Smooth muscle cell (in vitro differentiated cells): ENCODE measurements around the gene UNC80. TPM values are rescaled to one million over a fixed set of nuclear protein-coding genes. Genes with fewer than 3 reads are reported as not detected.

Experiments
- DNase-seq: peaks from one replicate; lab custom pipeline; 2025; ENCODE audit not compliant: unreplicated experiment; lab: John Stamatoyannopoulos, UW
- H2AFZ ChIP-seq: fragments of 200-600 bp; sonication (generic); 2 replicates; pipeline ENCODE4 v1.6.0; 2016; ENCODE audit warnings: antibody characterized with exemption, low read depth, mild to moderate bottlenecking
- H3F3A ChIP-seq: fragments of 200-600 bp; sonication (generic); 2 replicates; pipeline ENCODE4 v1.6.0; 2017; ENCODE audit warnings: antibody characterized with exemption, low read depth
- H3K27ac ChIP-seq: fragments of 200-600 bp; sonication (generic); 2 replicates; pipeline ENCODE4 v1.5.1; 2016; ENCODE audit warnings: low read depth, mild to moderate bottlenecking
- H3K27me3 ChIP-seq: fragments of 200-600 bp; sonication (generic); 2 replicates; pipeline ENCODE4 v1.6.1; 2016; ENCODE audit warnings: low read depth, mild to moderate bottlenecking
- H3K36me3 ChIP-seq: fragments of 200-600 bp; sonication (generic); 2 replicates; pipeline ENCODE4 v1.5.1; 2016; ENCODE audit warnings: low read depth
- H3K4me1 ChIP-seq: fragments of 200-600 bp; sonication (generic); 2 replicates; pipeline ENCODE4 v1.5.1; 2016; ENCODE audit warnings: low read depth
- H3K4me2 ChIP-seq: fragments of 200-600 bp; sonication (generic); 2 replicates; pipeline ENCODE4 v1.6.0; 2016; ENCODE audit warnings: mild to moderate bottlenecking
- H3K4me3 ChIP-seq: fragments of 200-600 bp; sonication (generic); 2 replicates; pipeline ENCODE4 v1.5.1; 2016; ENCODE audit warnings: mild to moderate bottlenecking
- H3K79me2 ChIP-seq: fragments of 200-600 bp; sonication (generic); 2 replicates; pipeline ENCODE4 v1.6.0; 2016; ENCODE audit warnings: low read depth, mild to moderate bottlenecking
- H3K9ac ChIP-seq: fragments of 200-600 bp; sonication (generic); 2 replicates; pipeline ENCODE4 v1.6.0; 2016; ENCODE audit warnings: low read depth
- H3K9me3 ChIP-seq: fragments of 200-600 bp; sonication (generic); replicated peaks from 2 replicates; pipeline ENCODE4 v1.5.1; 2016; ENCODE audit warnings: low read depth
- H4K20me1 ChIP-seq: fragments of 200-600 bp; sonication (generic); 2 replicates; pipeline ENCODE4 v1.6.0; 2016; ENCODE audit warnings: low read depth
- WGBS: methylation state at CpG from one replicate; pipeline ENCODE4 v1.1.7; 2016; ENCODE audit warnings: low lambda C conversion rate; 5-methylcytosine and 5-hydroxymethylcytosine counted together
- polyA plus RNA-seq: library from polyadenylated mRNA; unstranded; fragments of >200 nt; fragmentation: Nextera tagmentation; extraction: Ambion mirVana; gene quantifications from 2 replicates; pipeline ENCODE4 v1.2.1, GENCODE V29; 2016
- total RNA-seq: library from RNA; depleted of rRNA; stranded (reverse); fragments of >200 nt; gene quantifications from 2 replicates; pipeline ENCODE4 v1.2.3, GENCODE V29; 2014
- TF ChIP-seq, protein P1 (sequence below): fragments of 200-600 bp; sonication (generic); IDR thresholded peaks from 2 replicates; pipeline ENCODE4 v1.5.1; 2017; ENCODE audit warnings: borderline replicate concordance, mild to moderate bottlenecking, antibody characterized with exemption; ENCODE audit not compliant: insufficient read depth, poor library complexity, severe bottlenecking

UNC80 gene
- total and polyA plus RNA-seq, 2 experiments from 2014 or later = not detected

DNA sequence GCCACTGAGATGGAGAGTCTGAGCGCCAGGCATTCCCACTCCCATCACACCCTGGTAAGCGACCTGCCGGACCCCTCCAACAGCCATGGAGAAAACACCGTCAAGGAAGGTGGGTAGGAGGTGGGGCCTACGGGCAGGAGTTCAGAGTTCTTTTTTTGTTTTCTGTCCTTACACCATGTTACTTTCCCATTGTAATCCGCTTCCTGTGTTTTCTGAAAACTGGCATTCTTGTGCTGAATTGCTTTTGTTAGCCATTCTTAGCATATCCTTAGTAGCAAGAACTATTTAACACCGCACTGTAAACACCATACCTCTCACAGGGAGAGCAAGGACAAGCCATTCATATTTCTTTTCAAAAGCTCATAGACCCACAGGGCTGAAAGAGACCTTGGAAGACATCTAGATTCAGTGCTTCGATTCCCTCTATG lies 46.2 kb downstream of the UNC80 start:
- Histone ChIP-seq H3K4me1 (peaks cover 10% of the 10 kb centered on the region), H3K27me3 (no peaks in the 10 kb centered on the region), H3K4me2 (no peak overlapping the region), H2AFZ (no peak overlapping the region), H3K9ac (no peak overlapping the region), H3K36me3 (no peaks in the 10 kb centered on the region), H3K4me3 (no peak overlapping the region), H3K79me2 (no peaks in the 10 kb centered on the region), H4K20me1 (no peaks in the 10 kb centered on the region), H3K9me3 (no peaks in the 10 kb centered on the region), H3K27ac (no peak overlapping the region), H3F3A (no peaks in the 10 kb centered on the region)
- no peak for DNase-seq
- TF ChIP-seq, protein P1, sequence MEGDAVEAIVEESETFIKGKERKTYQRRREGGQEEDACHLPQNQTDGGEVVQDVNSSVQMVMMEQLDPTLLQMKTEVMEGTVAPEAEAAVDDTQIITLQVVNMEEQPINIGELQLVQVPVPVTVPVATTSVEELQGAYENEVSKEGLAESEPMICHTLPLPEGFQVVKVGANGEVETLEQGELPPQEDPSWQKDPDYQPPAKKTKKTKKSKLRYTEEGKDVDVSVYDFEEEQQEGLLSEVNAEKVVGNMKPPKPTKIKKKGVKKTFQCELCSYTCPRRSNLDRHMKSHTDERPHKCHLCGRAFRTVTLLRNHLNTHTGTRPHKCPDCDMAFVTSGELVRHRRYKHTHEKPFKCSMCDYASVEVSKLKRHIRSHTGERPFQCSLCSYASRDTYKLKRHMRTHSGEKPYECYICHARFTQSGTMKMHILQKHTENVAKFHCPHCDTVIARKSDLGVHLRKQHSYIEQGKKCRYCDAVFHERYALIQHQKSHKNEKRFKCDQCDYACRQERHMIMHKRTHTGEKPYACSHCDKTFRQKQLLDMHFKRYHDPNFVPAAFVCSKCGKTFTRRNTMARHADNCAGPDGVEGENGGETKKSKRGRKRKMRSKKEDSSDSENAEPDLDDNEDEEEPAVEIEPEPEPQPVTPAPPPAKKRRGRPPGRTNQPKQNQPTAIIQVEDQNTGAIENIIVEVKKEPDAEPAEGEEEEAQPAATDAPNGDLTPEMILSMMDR = no peak
- 43% methylated on average over 8 of the region's 8 CpGs for WGBS

DNA sequence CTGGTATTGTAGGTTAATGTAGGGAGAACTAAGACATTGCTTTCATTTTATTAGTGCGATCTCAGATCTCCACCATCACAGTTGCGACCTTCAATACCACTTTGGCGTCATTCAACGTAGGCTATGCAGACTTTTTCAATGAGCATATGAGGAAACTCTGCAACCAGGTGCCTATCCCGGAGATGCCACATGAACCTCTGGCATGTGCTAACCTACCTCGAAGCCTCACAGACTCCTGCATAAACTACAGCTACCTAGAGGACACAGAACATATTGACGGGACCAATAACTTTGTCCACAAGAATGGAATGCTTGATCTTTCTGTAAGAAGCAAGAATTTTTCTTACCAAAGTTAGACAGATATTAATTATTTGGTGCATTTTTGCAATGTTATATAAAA lies 47.3 kb downstream of the UNC80 start:
- WGBS = 94% methylated on average over 7 of the region's 7 CpGs
- TF ChIP-seq, protein P1 = no peak
- Histone ChIP-seq H4K20me1 (no peaks in the 10 kb centered on the region), H3K4me3 (no peak overlapping the region), H3F3A (no peaks in the 10 kb centered on the region), H3K36me3 (no peaks in the 10 kb centered on the region), H3K9ac (no peak overlapping the region), H3K27me3 (no peaks in the 10 kb centered on the region), H2AFZ (no peak overlapping the region), H3K79me2 (no peaks in the 10 kb centered on the region), H3K27ac (no peak overlapping the region), H3K9me3 (no peaks in the 10 kb centered on the region), H3K4me2 (no peak overlapping the region), H3K4me1 (peaks cover 10% of the 10 kb centered on the region)
- DNase-seq = no peak

- H4K20me1 ChIP-seq = no peaks in the 10 kb centered on the region
- H3K27me3 ChIP-seq = no peaks in the 10 kb centered on the region
- no peak overlapping the region for H3K9ac ChIP-seq
- H3F3A ChIP-seq = no peaks in the 10 kb centered on the region
- no peak overlapping the region for H3K4me2 ChIP-seq
- 94% methylated on average over 4 of the region's 4 CpGs for WGBS
- no peak overlapping the region for H3K27ac ChIP-seq
- DNase-seq = no peak
- H3K36me3 ChIP-seq = no peaks in the 10 kb centered on the region
- peaks cover 10% of the 10 kb centered on the region for H3K4me1 ChIP-seq
- no peak overlapping the region for H3K4me3 ChIP-seq
- H3K79me2 ChIP-seq = no peaks in the 10 kb centered on the region
- TF ChIP-seq, protein P1 = no peak
- no peaks in the 10 kb centered on the region for H3K9me3 ChIP-seq
- no peak overlapping the region for H2AFZ ChIP-seq
Measured at GRCh38 chr2:209821806-209822205, 50.2 kb downstream of the UNC80 start.

- TF ChIP-seq, protein P1 = no peak
- Histone ChIP-seq H3K9ac (no peak overlapping the region), H3K4me1 (no peaks in the 10 kb centered on the region), H2AFZ (no peak overlapping the region), H3K79me2 (no peaks in the 10 kb centered on the region), H3K9me3 (no peaks in the 10 kb centered on the region), H3K4me3 (no peak overlapping the region), H3K36me3 (no peaks in the 10 kb centered on the region), H3K27me3 (no peaks in the 10 kb centered on the region), H4K20me1 (no peaks in the 10 kb centered on the region), H3K27ac (no peak overlapping the region), H3K4me2 (no peak overlapping the region), H3F3A (no peaks in the 10 kb centered on the region)
- no peak for DNase-seq
- WGBS = 92% methylated on average over 3 of the region's 3 CpGs
Measured at GRCh38 chr2:209823484-209823883, 51.9 kb downstream of the UNC80 start.
